HG02884 (cell line): Measurements from ENCODE around the gene KRT25.

ENCODE experiments used
- ATAC-seq: cut with Tn5 transposase; IDR thresholded peaks from one replicate; pipeline ENCODE4 v1.9.1; 2021; ENCODE audit warnings: mild to moderate bottlenecking, moderate library complexity; ENCODE audit not compliant: unreplicated experiment

The KRT25 gene

GRCh38 chr17:40699371-40699770 lies 55.8 kb downstream of the KRT25 start:
- no peak for ATAC-seq
